ENCODE results near the gene FKBP1A. TPM values are rescaled to one million over a fixed set of nuclear protein-coding genes. Genes with fewer than 3 reads are reported as not detected.

The FKBP1A gene
- total RNA-seq, 1 experiment from 2014 or later = 196 TPM

GRCh38 chr20:1324598-1325172 lies 68.2 kb downstream of the FKBP1A start:
- H3K4me1 ChIP-seq (ENCODE audit: insufficient read depth, low read length) = 0 out of 2 replicates have a peak, but pooled peaks cover 4% of the 10 kb centered on the region
- peak overlapping the region; percentile 79 for H3K9ac ChIP-seq (ENCODE audit: extremely low read depth, insufficient read length, low read length)
- no peak overlapping the region for H2BK120ac ChIP-seq (ENCODE audit: low read depth, low read length, poor library complexity, severe bottlenecking)
- H4K5ac ChIP-seq (ENCODE audit: insufficient read length, low read depth, low read length) = no peak overlapping the region
- no peaks in the 10 kb centered on the region for H4K20me1 ChIP-seq (ENCODE audit: control insufficient read depth, insufficient read depth, insufficient read length)
- no peak overlapping the region for H2AK5ac ChIP-seq (ENCODE audit: insufficient read length, low read length)
- Mint-ChIP-seq H3K27ac (no peak overlapping the region), H3K9me3 (no peaks in the 10 kb centered on the region), H3K36me3 (ENCODE audit: insufficient read depth in 1 of 3, low read depth in 3 of 3) (peaks cover 0 to 4% (median 0%) of the 10 kb centered on the region in 3 experiments; a peak in 2 of 7 replicates), H3K4me1 (peaks cover 4 to 11% of the 10 kb centered on the region in 2 experiments; a peak in 3 of 4 replicates), H3K27me3 (ENCODE audit: low read depth) (peaks cover 9% of the 10 kb centered on the region), H3K4me3 (no peak overlapping the region; a peak in 1 of 5 replicates)
- WGBS (ENCODE audit: extremely low coverage, insufficient read length, low lambda C conversion rate) = no CpG with 5 or more reads among the region's 15 CpGs
- no peaks in the 10 kb centered on the region for H3K9me3 ChIP-seq (ENCODE audit: control insufficient read depth, low read depth, low read length)
- H3K56ac ChIP-seq (ENCODE audit: insufficient read length, low read depth, low read length) = no peak overlapping the region
- no peak overlapping the region for H2BK12ac ChIP-seq (ENCODE audit: insufficient read length, low read depth, low read length)
- no peak overlapping the region for H3K27ac ChIP-seq (ENCODE audit: insufficient read length, low read depth, low read length)
- H3K27me3 ChIP-seq (ENCODE audit: insufficient read depth, low read length) = no peaks in the 10 kb centered on the region
- H3K23ac ChIP-seq (ENCODE audit: insufficient read length, low read depth, low read length) = no peak overlapping the region
- H4K8ac ChIP-seq (replicated peaks; ENCODE audit: insufficient read length, low read depth, low read length) = no peak overlapping the region
- peaks cover 6% of the 10 kb centered on the region; the same call in 1 of the 2 replicates for H3K79me2 ChIP-seq (ENCODE audit: insufficient read depth, low read length)
- H2BK5ac ChIP-seq (ENCODE audit: insufficient read length, low read length) = no peak overlapping the region
- no peak overlapping the region for H4K91ac ChIP-seq (ENCODE audit: insufficient read length, low read depth, low read length)
- no peak overlapping the region for H3K14ac ChIP-seq (ENCODE audit: insufficient read depth, low read length)
- no peak overlapping the region for H2AFZ ChIP-seq (ENCODE audit: low read length)
- H3K79me1 ChIP-seq (ENCODE audit: insufficient read depth, low read depth, low read length, poor library complexity, severe bottlenecking) = peaks cover 11% of the 10 kb centered on the region
- H3K4me2 ChIP-seq (ENCODE audit: insufficient read depth, insufficient read length, low read length) = peak overlapping the region; percentile 90
- H2BK20ac ChIP-seq (ENCODE audit: low read depth, low read length, poor library complexity, severe bottlenecking) = no peak overlapping the region
- peak overlapping the region; percentile 86 for H3K18ac ChIP-seq (ENCODE audit: insufficient read length, low read depth, low read length)
- no peak for TF ChIP-seq CTCF (conservative IDR thresholded peaks at IDR 0.05)
- H2BK15ac ChIP-seq (ENCODE audit: low read depth, low read length) = no peak overlapping the region
- H3T11ph ChIP-seq (ENCODE audit: low read length) = no peak overlapping the region
- no peak overlapping the region for H3K4ac ChIP-seq (ENCODE audit: low read depth, low read length)
- H3K23me2 ChIP-seq (ENCODE audit: insufficient read length, low read depth, low read length, poor library complexity, severe bottlenecking) = peaks cover 9% of the 10 kb centered on the region
- no peak for DNase-seq

All from H9 (cell line).